Peyer's patch (tissue), 4 donors: ENCODE data around the gene GMPR2.

Experiments used
- CTCF ChIP-seq, 6 experiments: fragments of 450-650 bp in 4 of 6; fragments of 200-600 bp in 2 of 6; sonication (generic) in 1 of 6; IDR thresholded peaks; one replicate each; pipeline ENCODE4 v1.5.1; 2017 to 2019; ENCODE audit warnings: antibody characterized with exemption in 6 of 6, mild to moderate bottlenecking in 3 of 6, moderate library complexity in 1 of 6
- POLR2A ChIP-seq, 2 donors: fragments of 450-650 bp; IDR thresholded peaks; one replicate each; pipeline ENCODE4 v1.5.1; 2017; ENCODE audit warnings: antibody characterized with exemption in 2 of 2, mild to moderate bottlenecking in 2 of 2, moderate library complexity in 2 of 2

- TF ChIP-seq CTCF (IDR thresholded peaks at IDR 0.05) (no peak), POLR2A (IDR thresholded peaks at IDR 0.05) (no peak)
Observed at GRCh38 chr14:24231263-24232120, 1.2 kb upstream of the GMPR2 start.
